GM10266 (cell line): ENCODE data around the gene ACTN3.
"Not testable (repeated sequence)": the region's sequence is repeated elsewhere in the genome, so short reads cannot be mapped to it uniquely, and the experiment has no call there.

ENCODE experiments used
- DNase-seq: peaks from one replicate; pipeline ENCODE4 v3.0.0; 2012; ENCODE audit errors: extremely low spot score
- CTCF ChIP-seq: IDR thresholded peaks from 2 replicates; pipeline ENCODE4 v1.5.1; 2012; ENCODE audit warnings: mild to moderate bottlenecking, low read depth; ENCODE audit not compliant: control insufficient read depth, insufficient read depth; ENCODE audit errors: missing control alignments

ACTN3 gene

GRCh38 chr11:66580803-66581202 lies 34.1 kb downstream of the ACTN3 start:
- peak; percentile 21 for DNase-seq
- TF ChIP-seq CTCF: no peak

GRCh38 chr11:66581261-66581660 lies 34.6 kb downstream of the ACTN3 start:
- DNase-seq: no peak
- no peak for TF ChIP-seq CTCF

- DNase-seq: not testable (repeated sequence)
These were observed 36.0 kb downstream of the ACTN3 start for GRCh38 chr11:66582565-66583147.

- not testable (repeated sequence) for DNase-seq
These were observed 38.7 kb downstream of the ACTN3 start for GRCh38 chr11:66585447-66585846.

GRCh38 chr11:66586136-66586535 lies 39.4 kb downstream of the ACTN3 start:
- no peak for DNase-seq
- TF ChIP-seq CTCF: no peak

GRCh38 chr11:66589315-66589714 lies 42.6 kb downstream of the ACTN3 start:
- DNase-seq: not testable (repeated sequence)

- DNase-seq: no peak
- no peak for TF ChIP-seq CTCF
These were observed 43.4 kb downstream of the ACTN3 start for GRCh38 chr11:66589996-66590675.

GRCh38 chr11:66591175-66591574 lies 44.5 kb downstream of the ACTN3 start:
- TF ChIP-seq CTCF: no peak
- no peak for DNase-seq
